Left ventricle myocardium superior (tissue), 1 donor: ENCODE results near the gene IL22RA1. TPM values are rescaled to one million over a fixed set of nuclear protein-coding genes. Genes with fewer than 3 reads are reported as not detected.
A peak's percentile ranks its signal among the peaks of the same experiment; 100 is the strongest.

Experiments
- ATAC-seq: fragments of 200-7000 bp; cut with Tn5 transposase; one replicate; pipeline ENCODE4 v1.9.1; 2020; ENCODE audit warnings: mild to moderate bottlenecking, moderate library complexity
- DNase-seq: peaks from one replicate; pipeline ENCODE4 v3.0.0-alpha.2; 2020
- intact Hi-C: fragments of 100-400 bp; cut with micrococcal nuclease; formaldehyde crosslinking; loops from one replicate; pipeline ENCODE4 v1.11.0; 2022
- total RNA-seq: library from RNA; stranded (reverse); fragmentation: NEBNext Ultra II Directional; extraction: Animal tissue kit (Norgen Biotek cat#: 25700); gene quantifications from one replicate; pipeline ENCODE4 v1.2.1, GENCODE V29; 2021
- donor health status: DM: no; HTN: yes; CAD: no; lungs with severe emphysema.

Gene IL22RA1
- total RNA-seq, 1 donor from 2014 or later: 0.22 TPM

GRCh38 chr1:24104854-24105253 is 38.1 kb downstream of the IL22RA1 start:
- DNase-seq (no peak), ATAC-seq (no peak)
- intact Hi-C loops: no loop called here

GRCh38 chr1:24103879-24104278 is 39.1 kb downstream of the IL22RA1 start:
- DNase-seq: no peak
- intact Hi-C loops: no loop called here
- ATAC-seq: no peak

- intact Hi-C loops: no loop called here
- ATAC-seq (no peak), DNase-seq (no peak)
These were observed 39.5 kb downstream of the IL22RA1 start for GRCh38 chr1:24103408-24103807.

GRCh38 chr1:24102961-24103360 is 40.0 kb downstream of the IL22RA1 start:
- intact Hi-C loops: no loop called here
- ATAC-seq (peak; percentile 79), DNase-seq (peak; percentile 87)

- peak; percentile 2 for ATAC-seq
- DNase-seq: no peak
- intact Hi-C loops: no loop called here
These were observed 40.9 kb downstream of the IL22RA1 start for GRCh38 chr1:24101796-24102586.

- intact Hi-C loops: no loop called here
- no peak for DNase-seq
- ATAC-seq: no peak
These were observed 41.8 kb downstream of the IL22RA1 start for GRCh38 chr1:24100945-24101737.

GRCh38 chr1:24098943-24099638 is 43.8 kb downstream of the IL22RA1 start:
- no peak for ATAC-seq
- intact Hi-C loops: no loop called here
- DNase-seq: no peak

GRCh38 chr1:24098102-24098501 is 44.8 kb downstream of the IL22RA1 start:
- intact Hi-C loops: no loop called here
- no peak for ATAC-seq
- no peak for DNase-seq

- DNase-seq: no peak
- intact Hi-C loops: no loop called here
- no peak for ATAC-seq
These were observed 45.3 kb downstream of the IL22RA1 start for GRCh38 chr1:24097663-24098062.

GRCh38 chr1:24096739-24097103 is 46.2 kb downstream of the IL22RA1 start:
- DNase-seq (no peak), ATAC-seq (no peak)
- intact Hi-C loops: no loop called here

- DNase-seq (peak; percentile 76), ATAC-seq (peak; percentile 80)
- intact Hi-C loops: no loop called here
These were observed 46.8 kb downstream of the IL22RA1 start for GRCh38 chr1:24096009-24096738.

GRCh38 chr1:24095140-24095859 is 47.6 kb downstream of the IL22RA1 start:
- DNase-seq (no peak), ATAC-seq (no peak)
- intact Hi-C loops: no loop called here

- intact Hi-C loops: no loop called here
- ATAC-seq: no peak
- no peak for DNase-seq
These were observed 48.4 kb downstream of the IL22RA1 start for GRCh38 chr1:24094554-24094953.

GRCh38 chr1:24093732-24094131 is 49.2 kb downstream of the IL22RA1 start:
- intact Hi-C loops: no loop called here
- ATAC-seq: no peak
- no peak for DNase-seq

GRCh38 chr1:24092979-24093378 is 50.0 kb downstream of the IL22RA1 start:
- intact Hi-C loops: no loop called here
- ATAC-seq: no peak
- DNase-seq: no peak

- no peak for DNase-seq
- ATAC-seq: no peak
- intact Hi-C loops: no loop called here
These were observed 50.9 kb downstream of the IL22RA1 start for GRCh38 chr1:24091971-24092482.

- peak; percentile 4 for ATAC-seq
- intact Hi-C loops: no loop called here
These were observed 52.2 kb downstream of the IL22RA1 start for GRCh38 chr1:24090736-24091135.

GRCh38 chr1:24089743-24090555 is 53.0 kb downstream of the IL22RA1 start:
- peak; percentile 84 for ATAC-seq
- intact Hi-C loops: no loop called here
- DNase-seq: peak; percentile 87

More at GRCh38 chr1:24090736-24091135, 52.2 kb downstream of the IL22RA1 start:
- DNase-seq: no peak
